ENCODE data around the gene NMNAT2.
"Not testable (repeated sequence)": the region's sequence is repeated elsewhere in the genome, so short reads cannot be mapped to it uniquely, and the experiment has no call there.

Gene NMNAT2

DNA sequence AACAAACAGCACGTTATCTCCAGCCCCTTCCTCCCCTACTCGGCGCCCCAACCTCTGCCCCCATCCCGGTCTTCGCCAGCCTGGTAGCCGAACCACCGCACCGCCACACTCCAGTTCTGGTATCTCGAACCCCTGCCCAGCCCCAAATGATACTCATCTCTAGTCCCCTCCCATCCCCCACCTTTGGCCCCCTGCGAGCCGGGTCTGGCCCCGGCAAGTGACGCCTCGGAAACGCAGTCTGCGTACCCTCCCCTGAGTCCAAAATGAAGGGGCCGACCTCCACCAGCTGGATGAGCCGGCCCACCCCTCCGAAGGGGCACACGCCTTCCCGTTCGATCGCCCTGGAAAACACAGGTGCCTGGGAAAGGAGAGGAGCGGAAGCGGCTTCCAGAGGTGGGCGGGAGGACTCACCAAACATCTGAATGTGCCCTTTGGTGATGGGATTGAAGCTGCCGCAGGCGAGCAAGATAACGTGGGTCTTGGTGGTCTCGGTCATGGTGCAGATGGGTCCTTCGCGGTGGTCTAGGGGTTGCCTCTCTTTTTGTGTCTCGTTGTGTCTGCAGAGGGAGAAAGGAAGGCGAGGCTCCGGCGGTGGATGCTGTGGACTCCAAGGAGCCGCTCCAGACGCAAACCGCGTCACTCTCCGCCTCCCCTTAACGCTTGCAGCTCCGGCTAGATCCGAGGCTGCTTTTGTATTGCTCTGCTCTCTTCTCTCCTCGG, at the start of gene NMNAT2:
Gene NMNAT2, minus strand, starts transcription at position 609 of the 720 bp plus-strand sequence. Its CDS starts 113 bp downstream, at position 496.
- no peak for DNase-seq

- no peak for DNase-seq
Measured at GRCh38 chr1:183467687-183468086, 49.5 kb upstream of the NMNAT2 start.

- no peak for DNase-seq
Measured at GRCh38 chr1:183466781-183467180, 48.6 kb upstream of the NMNAT2 start.

DNA sequence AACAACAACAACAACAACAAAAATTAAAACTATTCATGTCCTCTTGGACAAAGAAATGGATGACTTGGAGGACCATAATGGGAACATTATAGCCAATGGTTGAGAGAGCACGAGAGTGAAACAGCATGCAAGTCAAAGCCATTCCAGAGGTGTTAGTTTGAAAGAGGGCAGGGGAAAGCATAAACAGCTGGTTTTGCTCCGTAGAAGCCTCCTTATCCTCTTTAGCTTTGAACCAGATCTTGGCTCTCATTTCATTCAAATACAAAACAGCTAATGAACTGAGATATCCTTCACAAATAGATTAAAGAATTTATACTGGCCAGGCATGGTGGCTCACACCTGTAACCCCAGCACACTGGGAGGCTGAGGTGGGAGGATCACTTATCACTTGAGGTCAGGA, 45.4 kb upstream of the NMNAT2 start:
- no peak for DNase-seq

DNA sequence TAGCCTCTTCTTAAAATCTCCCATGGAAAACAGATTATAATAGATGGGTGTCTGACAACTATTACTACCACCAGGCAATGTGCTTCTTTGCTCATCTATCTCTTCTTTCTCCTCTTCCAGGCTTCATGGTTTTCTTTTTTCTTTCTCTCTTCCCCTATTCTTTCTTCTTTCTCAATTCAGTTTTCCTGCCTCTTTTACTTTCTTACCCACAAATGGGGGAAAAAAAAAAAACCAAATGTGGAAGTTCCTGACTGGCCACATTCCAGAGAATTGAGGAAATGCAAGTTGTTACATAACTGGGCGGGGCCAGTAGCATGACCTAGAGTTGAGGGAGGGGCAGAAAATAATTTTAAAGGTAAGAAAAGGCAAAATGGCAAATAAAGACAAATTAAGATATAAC, 43.2 kb upstream of the NMNAT2 start:
- no peak for DNase-seq

DNA sequence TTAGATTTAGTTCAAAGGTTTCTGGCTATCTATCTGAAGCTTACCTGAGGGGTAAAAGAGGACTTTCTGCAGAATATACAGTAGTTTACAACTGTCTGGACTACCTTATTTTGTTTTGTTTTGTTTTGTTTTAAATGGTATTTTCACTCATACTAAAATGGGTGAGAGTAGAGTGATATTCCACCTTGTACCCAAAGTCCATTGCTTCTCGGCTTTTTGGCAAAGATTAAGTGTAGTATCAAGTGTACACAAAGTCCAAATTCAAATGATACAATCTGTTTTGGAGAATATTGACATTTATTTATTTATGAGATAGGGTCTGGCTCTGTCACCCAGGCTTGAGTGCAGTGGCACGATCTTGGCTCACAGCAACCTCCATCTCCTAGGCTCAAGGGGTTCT, 42.4 kb upstream of the NMNAT2 start:
- DNase-seq, result no peak

- DNase-seq, result no peak
Measured at GRCh38 chr1:183457449-183457848, 39.3 kb upstream of the NMNAT2 start.

DNA sequence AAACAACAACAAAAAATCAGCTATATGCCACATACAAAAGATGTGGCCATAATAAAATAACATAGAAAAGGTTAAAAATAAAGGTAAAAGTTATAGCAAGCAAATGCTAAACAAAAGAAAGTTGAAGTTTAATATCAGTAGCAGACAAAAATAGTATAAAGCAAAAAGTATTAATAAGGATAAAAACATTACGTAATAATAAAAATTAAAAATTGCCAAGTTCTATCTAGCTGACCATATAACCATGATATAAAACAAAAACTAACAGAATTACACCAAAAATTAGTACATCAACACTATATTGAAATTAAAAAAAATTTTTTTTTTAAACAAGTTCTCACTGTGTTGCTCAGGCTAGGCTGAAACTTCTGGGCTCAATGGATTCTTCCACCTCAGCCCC, 38.6 kb upstream of the NMNAT2 start:
- no peak for DNase-seq

- DNase-seq, result no peak
Measured at GRCh38 chr1:183454377-183454776, 36.2 kb upstream of the NMNAT2 start.

- no peak for DNase-seq
Measured at GRCh38 chr1:183450093-183450492, 31.9 kb upstream of the NMNAT2 start.

- DNase-seq, result no peak
Measured at GRCh38 chr1:183449223-183449770, 31.1 kb upstream of the NMNAT2 start.

DNA sequence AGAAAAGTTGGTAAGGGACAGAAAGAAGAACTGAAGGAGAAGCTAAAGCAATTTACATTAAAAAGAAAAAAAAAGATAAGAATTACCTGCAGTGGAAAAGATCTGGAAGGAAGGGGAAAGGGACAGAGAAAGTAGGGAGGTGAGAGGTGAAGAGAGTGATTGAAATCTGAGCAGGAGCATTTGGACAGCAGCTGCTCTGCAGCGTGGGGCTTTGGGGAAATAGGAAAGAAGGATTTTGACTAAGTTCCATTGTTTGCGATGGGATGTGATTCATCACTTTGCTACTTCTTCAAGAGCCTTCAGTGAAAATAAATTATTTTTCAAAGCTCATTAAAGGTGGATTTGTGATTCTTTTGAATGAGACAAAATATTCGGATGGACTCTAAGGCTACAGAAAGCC, 26.1 kb upstream of the NMNAT2 start:
- no peak for DNase-seq

- DNase-seq, result no peak
Measured at GRCh38 chr1:183443466-183443865, 25.3 kb upstream of the NMNAT2 start.

DNA sequence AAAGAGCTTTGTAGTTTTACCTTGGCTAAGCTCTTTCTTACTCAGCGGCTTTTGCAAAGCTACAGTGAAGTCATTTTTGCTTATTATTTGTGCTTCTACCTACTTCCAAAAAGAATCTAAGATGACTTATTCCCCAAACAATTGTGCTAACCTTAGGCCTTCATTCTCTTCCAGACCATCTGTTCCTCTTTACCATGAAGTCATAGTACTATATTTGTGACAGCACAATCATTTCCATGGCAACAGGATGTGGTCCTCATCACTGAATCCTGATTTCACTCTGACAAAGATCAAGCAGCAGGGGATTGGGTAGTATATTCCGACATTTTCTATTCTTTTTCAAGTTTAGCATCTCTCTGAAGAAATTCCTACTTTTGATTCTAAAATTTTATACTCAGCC, 24.8 kb upstream of the NMNAT2 start:
- DNase-seq, result no peak

GRCh38 chr1:183438060-183438459, 19.9 kb upstream of the NMNAT2 start:
- no peak for DNase-seq

DNA sequence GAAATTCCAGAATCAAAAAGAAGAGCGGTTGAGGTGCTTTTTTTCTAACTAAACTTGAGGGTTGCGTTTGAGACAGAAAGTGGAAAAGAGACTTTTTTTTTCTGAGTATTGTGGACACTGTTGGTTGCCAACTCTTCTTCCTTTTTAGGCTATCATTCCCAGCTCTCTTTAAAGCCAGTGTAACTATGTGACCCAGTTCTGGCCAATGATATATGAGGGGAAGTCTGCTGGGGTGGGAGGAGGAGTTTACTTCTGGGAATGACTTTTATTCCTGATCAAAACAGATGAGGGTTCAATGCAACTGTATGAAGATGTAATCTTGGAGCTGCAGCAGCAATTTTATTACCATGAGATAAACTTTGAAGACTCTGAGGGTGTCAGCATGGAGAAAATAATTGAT, 17.3 kb upstream of the NMNAT2 start:
- no peak for DNase-seq

- no peak for DNase-seq
Measured at GRCh38 chr1:183433703-183434102, 15.5 kb upstream of the NMNAT2 start.

DNA sequence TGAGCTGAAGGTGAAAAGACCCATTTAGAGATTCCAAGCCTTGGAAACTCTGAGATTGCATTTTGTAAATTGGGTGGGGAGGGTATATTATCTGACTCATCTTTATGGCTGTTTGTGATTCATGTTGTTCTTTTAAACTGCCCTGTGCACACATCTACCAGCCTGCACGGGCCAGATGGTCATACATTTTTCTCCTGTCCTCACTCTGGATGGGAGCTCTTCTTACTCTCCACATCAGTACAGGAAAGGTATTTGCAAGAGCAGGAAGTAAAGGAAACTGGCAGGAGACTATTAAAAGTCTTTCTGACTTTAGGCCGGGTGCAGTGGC, 14.3 kb upstream of the NMNAT2 start:
- no peak for DNase-seq

DNA sequence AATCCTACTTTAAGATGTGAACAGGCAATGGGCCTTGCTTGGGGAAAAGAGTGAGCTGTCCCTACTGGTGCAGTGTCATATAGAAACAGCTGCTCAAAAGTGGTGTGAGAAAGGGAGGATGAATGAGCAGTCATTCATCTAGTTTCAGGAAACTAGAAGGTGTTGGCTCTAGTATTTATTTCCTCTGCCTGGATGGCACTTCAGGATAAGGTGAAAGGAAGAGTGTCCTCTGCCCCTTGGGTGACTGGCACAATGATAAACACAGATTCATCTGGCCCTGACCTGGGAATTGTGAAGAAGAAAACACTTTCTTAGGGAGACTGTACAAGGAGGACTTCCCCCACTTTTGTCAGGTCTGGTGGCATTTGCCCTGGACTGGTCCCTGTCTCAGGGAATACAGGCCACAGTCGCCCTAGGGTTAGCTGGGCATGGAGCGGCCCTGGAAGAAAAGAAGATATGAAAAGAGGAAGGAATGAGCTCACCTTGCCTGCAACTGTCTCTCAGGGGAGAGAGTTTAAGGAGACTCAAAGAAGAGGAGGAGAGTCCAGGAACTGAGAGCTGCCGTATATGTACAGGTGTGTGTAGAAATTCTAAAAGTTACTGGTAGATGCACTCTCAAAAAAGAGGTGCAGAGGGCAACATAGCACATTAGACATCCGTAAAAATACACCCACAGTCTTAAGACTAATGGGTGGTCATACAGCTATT, 13.8 kb upstream of the NMNAT2 start:
- no peak for DNase-seq

DNA sequence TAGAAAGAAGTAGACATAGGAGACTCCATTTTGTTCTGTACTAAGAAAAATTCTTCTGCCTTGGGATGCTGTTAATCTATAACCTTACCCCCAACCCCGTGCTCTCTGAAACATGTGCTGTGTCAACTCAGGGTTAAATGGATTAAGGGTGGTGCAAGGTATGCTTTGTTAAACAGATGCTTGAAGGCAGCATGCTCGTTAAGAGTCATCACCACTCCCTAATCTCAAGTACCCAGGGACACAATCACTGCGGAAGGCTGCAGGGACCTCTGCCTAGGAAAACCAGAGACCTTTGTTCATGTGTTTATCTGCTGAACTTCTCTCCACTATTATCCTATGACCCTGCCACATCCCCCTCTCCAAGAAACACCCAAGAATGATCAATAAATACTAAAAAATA, 9.4 kb upstream of the NMNAT2 start:
- DNase-seq, result not testable (repeated sequence)

- no peak for DNase-seq
Measured at GRCh38 chr1:183424691-183425090, 6.5 kb upstream of the NMNAT2 start.

- no peak for DNase-seq
Measured at GRCh38 chr1:183423541-183423940, 5.4 kb upstream of the NMNAT2 start.

DNA sequence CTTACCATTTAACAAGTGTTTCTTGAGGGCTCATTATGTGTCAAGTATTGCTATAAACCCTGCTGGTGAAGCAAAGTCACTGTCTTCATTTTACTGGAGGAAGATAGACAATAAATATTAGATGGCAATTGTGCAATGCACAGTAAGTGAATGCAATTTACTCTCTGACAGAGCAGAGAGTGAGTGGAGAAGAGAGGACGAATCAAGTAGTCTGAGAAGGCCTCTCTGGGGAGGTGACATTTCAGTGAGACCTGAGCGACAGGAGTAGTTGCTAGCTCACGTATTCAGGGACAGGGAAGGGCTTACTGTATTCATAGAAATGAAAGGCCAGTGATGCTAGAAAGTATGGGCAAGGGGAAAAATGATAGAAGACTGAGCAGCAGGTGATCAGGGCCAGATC, 1.2 kb upstream of the NMNAT2 start:
- DNase-seq, result no peak

DNA sequence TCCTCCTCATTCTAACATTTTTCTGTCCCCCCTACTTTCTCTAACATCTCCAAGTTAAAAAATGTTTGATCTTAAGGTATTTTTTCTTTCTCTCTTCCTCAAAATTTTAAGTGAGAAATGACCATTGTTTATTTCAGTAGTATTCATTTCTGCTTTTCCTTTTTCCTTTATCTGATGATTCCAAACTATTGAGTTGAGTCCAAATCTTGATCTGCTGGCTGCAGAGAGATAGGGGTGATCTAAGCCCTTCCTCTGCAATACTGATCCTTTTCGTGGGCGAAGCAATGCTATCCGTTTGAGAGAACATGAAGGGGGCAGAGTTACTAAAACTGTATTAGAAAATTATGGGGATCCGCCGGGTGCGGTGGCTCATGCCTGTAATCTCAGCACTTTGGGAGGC, 516 bp upstream of the NMNAT2 start:
- DNase-seq, result no peak

Data from activated naive CD4-positive, alpha-beta T cell treated with Interleukin-2 at 50 U/mL for 16 hours (primary cell).